ENCODE results near the gene ANKS4B.

DNA sequence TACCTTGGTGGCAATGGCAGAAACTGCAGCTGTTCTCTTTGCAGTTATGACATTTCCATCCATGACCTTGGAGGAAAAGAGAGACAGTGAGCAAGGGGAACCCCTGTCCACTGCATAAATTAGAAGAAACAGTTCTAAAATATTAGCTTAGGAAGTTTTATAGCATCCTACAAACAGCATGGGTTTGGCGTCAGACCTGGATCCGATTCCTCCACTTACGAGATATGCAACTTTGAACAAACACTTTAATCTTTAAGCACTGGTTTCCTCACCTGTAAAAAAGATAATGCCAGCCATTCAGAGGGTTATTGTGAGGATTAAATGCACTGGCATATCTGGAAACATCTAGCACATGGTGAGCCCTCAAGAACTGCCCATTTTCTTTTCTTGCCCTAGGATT lies 42.0 kb downstream of the ANKS4B start:
- TF ChIP-seq, protein P1, sequence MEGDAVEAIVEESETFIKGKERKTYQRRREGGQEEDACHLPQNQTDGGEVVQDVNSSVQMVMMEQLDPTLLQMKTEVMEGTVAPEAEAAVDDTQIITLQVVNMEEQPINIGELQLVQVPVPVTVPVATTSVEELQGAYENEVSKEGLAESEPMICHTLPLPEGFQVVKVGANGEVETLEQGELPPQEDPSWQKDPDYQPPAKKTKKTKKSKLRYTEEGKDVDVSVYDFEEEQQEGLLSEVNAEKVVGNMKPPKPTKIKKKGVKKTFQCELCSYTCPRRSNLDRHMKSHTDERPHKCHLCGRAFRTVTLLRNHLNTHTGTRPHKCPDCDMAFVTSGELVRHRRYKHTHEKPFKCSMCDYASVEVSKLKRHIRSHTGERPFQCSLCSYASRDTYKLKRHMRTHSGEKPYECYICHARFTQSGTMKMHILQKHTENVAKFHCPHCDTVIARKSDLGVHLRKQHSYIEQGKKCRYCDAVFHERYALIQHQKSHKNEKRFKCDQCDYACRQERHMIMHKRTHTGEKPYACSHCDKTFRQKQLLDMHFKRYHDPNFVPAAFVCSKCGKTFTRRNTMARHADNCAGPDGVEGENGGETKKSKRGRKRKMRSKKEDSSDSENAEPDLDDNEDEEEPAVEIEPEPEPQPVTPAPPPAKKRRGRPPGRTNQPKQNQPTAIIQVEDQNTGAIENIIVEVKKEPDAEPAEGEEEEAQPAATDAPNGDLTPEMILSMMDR (conservative IDR thresholded peaks at IDR 0.05 in 1 of 2, IDR thresholded peaks at IDR 0.05 in 1 of 2; ENCODE audit: extremely low read depth in 1 of 2, insufficient read depth in 1 of 2, low read depth in 1 of 2, low read length in 2 of 2): no peak
- TF ChIP-seq EZH2 (IDR thresholded peaks at IDR 0.05; ENCODE audit: borderline replicate concordance, low read length): no peak
